PC-3 (cell line): ENCODE measurements around the gene GAMT.

Experiments
- EZH2 ChIP-seq: fragments of 300-600 bp; sonication (generic); IDR thresholded peaks from one replicate; pipeline ENCODE4 v1.6.1; 2017; ENCODE audit warnings: antibody characterized with exemption, mild to moderate bottlenecking, low read length; ENCODE audit not compliant: unreplicated experiment
- EZH2phosphoT487 ChIP-seq: fragments of 300-600 bp; sonication (generic); IDR thresholded peaks from 2 replicates; pipeline ENCODE4 v1.6.1; 2018; ENCODE audit warnings: mild to moderate bottlenecking, antibody characterized with exemption, low read length, borderline replicate concordance
- TF ChIP-seq, protein P1 (sequence below): fragments of 300-600 bp; sonication (generic); conservative IDR thresholded peaks from 2 replicates; pipeline ENCODE4 v1.5.1; 2017; ENCODE audit warnings: antibody characterized with exemption, low read depth, mild to moderate bottlenecking, low read length

GRCh38 chr19:1396019-1396767 is 5.1 kb downstream of the GAMT start:
- TF ChIP-seq, protein P1, sequence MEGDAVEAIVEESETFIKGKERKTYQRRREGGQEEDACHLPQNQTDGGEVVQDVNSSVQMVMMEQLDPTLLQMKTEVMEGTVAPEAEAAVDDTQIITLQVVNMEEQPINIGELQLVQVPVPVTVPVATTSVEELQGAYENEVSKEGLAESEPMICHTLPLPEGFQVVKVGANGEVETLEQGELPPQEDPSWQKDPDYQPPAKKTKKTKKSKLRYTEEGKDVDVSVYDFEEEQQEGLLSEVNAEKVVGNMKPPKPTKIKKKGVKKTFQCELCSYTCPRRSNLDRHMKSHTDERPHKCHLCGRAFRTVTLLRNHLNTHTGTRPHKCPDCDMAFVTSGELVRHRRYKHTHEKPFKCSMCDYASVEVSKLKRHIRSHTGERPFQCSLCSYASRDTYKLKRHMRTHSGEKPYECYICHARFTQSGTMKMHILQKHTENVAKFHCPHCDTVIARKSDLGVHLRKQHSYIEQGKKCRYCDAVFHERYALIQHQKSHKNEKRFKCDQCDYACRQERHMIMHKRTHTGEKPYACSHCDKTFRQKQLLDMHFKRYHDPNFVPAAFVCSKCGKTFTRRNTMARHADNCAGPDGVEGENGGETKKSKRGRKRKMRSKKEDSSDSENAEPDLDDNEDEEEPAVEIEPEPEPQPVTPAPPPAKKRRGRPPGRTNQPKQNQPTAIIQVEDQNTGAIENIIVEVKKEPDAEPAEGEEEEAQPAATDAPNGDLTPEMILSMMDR = no peak
- no peak for TF ChIP-seq EZH2phosphoT487
- no peak for TF ChIP-seq EZH2
